GM10266 (cell line): ENCODE measurements around the gene RASGRP1.

ENCODE experiments used
- DNase-seq: peaks from one replicate; pipeline ENCODE4 v3.0.0; 2012; ENCODE audit errors: extremely low spot score
- CTCF ChIP-seq: IDR thresholded peaks from 2 replicates; pipeline ENCODE4 v1.5.1; 2012; ENCODE audit warnings: mild to moderate bottlenecking, low read depth; ENCODE audit not compliant: control insufficient read depth, insufficient read depth; ENCODE audit errors: missing control alignments

The RASGRP1 gene

GRCh38 chr15:38530113-38530512, 34.5 kb downstream of the RASGRP1 start:
- DNase-seq = no peak
- TF ChIP-seq CTCF = no peak

- no peak for DNase-seq
Observed at GRCh38 chr15:38528294-38528693, 36.3 kb downstream of the RASGRP1 start.

GRCh38 chr15:38526158-38526557, 38.5 kb downstream of the RASGRP1 start:
- no peak for TF ChIP-seq CTCF
- no peak for DNase-seq

More at GRCh38 chr15:38528294-38528693, 36.3 kb downstream of the RASGRP1 start:
- TF ChIP-seq CTCF = no peak

GRCh38 chr15:38525489-38525888, 39.1 kb downstream of the RASGRP1 start:
- TF ChIP-seq CTCF = no peak
- no peak for DNase-seq

GRCh38 chr15:38524156-38524555, 40.5 kb downstream of the RASGRP1 start:
- no peak for TF ChIP-seq CTCF
- no peak for DNase-seq

- TF ChIP-seq CTCF = no peak
- no peak for DNase-seq
Observed at GRCh38 chr15:38522922-38523321, 41.7 kb downstream of the RASGRP1 start.

GRCh38 chr15:38521316-38521715, 43.3 kb downstream of the RASGRP1 start:
- DNase-seq = no peak
- no peak for TF ChIP-seq CTCF

- no peak for TF ChIP-seq CTCF
- no peak for DNase-seq
Observed at GRCh38 chr15:38520035-38520434, 44.6 kb downstream of the RASGRP1 start.
